Astrocyte of the cerebellum (primary cell): ENCODE measurements around the gene USP53.
"Not testable (repeated sequence)": the region's sequence is repeated elsewhere in the genome, so short reads cannot be mapped to it uniquely, and the experiment has no call there.

ENCODE experiments used
- DNase-seq: peaks from one replicate; pipeline ENCODE4 v3.0.0-alpha.2; 2011; ENCODE audit warnings: low read depth
- H3K4me3 ChIP-seq: 2 replicates; pipeline ENCODE4 v1.5.1; 2011; ENCODE audit warnings: mild to moderate bottlenecking, low read depth, low read length, moderate library complexity
- CTCF ChIP-seq: IDR thresholded peaks from 2 replicates; pipeline ENCODE4 v1.5.1; 2012; ENCODE audit warnings: low read length, low read depth, moderate library complexity, mild to moderate bottlenecking; ENCODE audit errors: missing control alignments
- in situ Hi-C: cut with HindIII; loops from 2 replicates; pipeline ENCODE4 v1.10.0; 2017; ENCODE audit warnings: low sequenced_read_pairs

Gene USP53

GRCh38 chr4:119242417-119242816 lies 29.9 kb downstream of the USP53 start:
- DNase-seq = no peak
- TF ChIP-seq CTCF = no peak
- in situ Hi-C loops = no loop called here
- no peak overlapping the region for H3K4me3 ChIP-seq

GRCh38 chr4:119243868-119244267 lies 31.4 kb downstream of the USP53 start:
- H3K4me3 ChIP-seq = no peak overlapping the region
- DNase-seq = no peak
- TF ChIP-seq CTCF = no peak
- in situ Hi-C loops = no loop called here

GRCh38 chr4:119244344-119244743 lies 31.8 kb downstream of the USP53 start:
- in situ Hi-C loops = no loop called here
- no peak for DNase-seq
- no peak overlapping the region for H3K4me3 ChIP-seq
- TF ChIP-seq CTCF = no peak

GRCh38 chr4:119244832-119245231 lies 32.3 kb downstream of the USP53 start:
- TF ChIP-seq CTCF = no peak
- no peak for DNase-seq
- in situ Hi-C loops = no loop called here
- H3K4me3 ChIP-seq = no peak overlapping the region

GRCh38 chr4:119246177-119246733 lies 33.7 kb downstream of the USP53 start:
- no peak for TF ChIP-seq CTCF
- no peak for DNase-seq
- in situ Hi-C loops = no loop called here
- no peak overlapping the region for H3K4me3 ChIP-seq

- in situ Hi-C loops, H3K4me3 ChIP-seq, DNase-seq: not testable (repeated sequence)
Observed at GRCh38 chr4:119251037-119251436, 38.5 kb downstream of the USP53 start.

GRCh38 chr4:119255223-119255622 lies 42.7 kb downstream of the USP53 start:
- in situ Hi-C loops, DNase-seq: not testable (repeated sequence)

GRCh38 chr4:119260528-119260927 lies 48.0 kb downstream of the USP53 start:
- TF ChIP-seq CTCF = no peak
- in situ Hi-C loops = no loop called here
- H3K4me3 ChIP-seq = no peak overlapping the region
- no peak for DNase-seq

More at GRCh38 chr4:119255223-119255622, 42.7 kb downstream of the USP53 start:
- not testable (repeated sequence) for H3K4me3 ChIP-seq
